ENCODE measurements around the gene SVIL.

The SVIL gene

GRCh38 chr10:29634764-29635625, at the start of gene SVIL:
TSS of gene SVIL (minus strand) at chr10:29634971. CDS start at chr10:29555058, 79,913 bp downstream.
- DNase-seq (ENCODE audit: low spot score) = peak; percentile 73

- DNase-seq (ENCODE audit: low spot score) = no peak
These were observed 47.1 kb upstream of the SVIL start for GRCh38 chr10:29681676-29682448.

- no peak for DNase-seq (ENCODE audit: low spot score)
These were observed 45.3 kb upstream of the SVIL start for GRCh38 chr10:29680091-29680490.

DNA sequence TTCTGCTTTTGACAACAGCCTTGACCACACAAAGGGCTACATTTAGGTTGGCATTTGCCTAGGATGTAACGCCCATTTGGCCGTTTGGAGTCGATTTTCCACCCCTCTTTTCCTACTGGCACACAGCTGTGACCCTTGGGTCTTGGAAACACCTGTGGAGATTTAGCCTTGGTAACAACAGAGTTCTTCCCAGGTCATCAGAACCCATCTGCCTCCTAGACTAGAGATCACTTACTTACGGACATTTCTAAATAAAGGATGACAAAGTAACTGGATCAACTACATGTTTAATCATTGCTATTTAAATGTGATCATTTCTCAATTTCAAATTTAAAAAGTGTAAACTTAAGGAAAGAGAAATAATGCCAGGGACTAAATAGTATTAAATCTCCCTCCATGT, 42.0 kb upstream of the SVIL start:
- no peak for DNase-seq (ENCODE audit: low spot score)

DNA sequence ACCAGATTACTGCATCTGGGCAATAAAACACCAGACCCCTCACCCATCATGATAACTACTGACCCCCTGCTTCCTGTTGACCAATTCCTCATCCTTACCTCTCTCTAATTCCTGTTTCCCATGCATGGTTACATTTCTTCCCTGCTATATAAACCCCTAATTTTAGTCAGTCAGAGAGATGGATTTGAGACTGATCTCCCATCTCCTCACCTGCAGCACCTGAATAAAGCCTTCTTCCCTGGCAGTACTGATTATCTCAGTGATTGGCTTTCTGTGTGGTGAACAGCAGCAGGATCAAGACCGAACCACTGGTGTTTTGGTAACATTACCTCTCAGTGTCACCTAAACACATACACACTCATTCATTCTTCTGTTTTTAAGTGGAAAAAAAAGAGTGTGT, 41.2 kb upstream of the SVIL start:
- no peak for DNase-seq (ENCODE audit: low spot score)

DNA sequence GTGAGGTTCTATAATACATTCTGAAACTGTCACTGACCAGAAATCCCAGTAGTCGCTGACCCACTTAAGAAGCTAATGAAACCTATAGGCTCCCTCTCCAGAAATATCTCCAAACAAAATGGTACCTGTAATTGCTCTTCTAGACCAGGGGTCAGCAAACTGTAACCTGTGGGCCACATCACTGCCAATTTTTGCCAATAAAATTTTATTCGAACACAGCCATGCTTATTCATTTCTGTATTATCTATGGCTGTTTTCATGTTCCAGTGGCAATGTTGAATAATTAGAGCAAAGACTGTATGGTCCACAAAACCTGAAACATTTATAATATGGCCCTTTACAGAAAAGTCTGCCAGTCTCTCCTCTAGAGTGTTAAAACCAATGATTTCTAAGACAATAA, 37.2 kb upstream of the SVIL start:
- no peak for DNase-seq (ENCODE audit: low spot score)

GRCh38 chr10:29671228-29671780, 36.5 kb upstream of the SVIL start:
- DNase-seq (ENCODE audit: low spot score) = no peak

GRCh38 chr10:29670761-29671160, 36.0 kb upstream of the SVIL start:
- DNase-seq (ENCODE audit: low spot score) = no peak

DNA sequence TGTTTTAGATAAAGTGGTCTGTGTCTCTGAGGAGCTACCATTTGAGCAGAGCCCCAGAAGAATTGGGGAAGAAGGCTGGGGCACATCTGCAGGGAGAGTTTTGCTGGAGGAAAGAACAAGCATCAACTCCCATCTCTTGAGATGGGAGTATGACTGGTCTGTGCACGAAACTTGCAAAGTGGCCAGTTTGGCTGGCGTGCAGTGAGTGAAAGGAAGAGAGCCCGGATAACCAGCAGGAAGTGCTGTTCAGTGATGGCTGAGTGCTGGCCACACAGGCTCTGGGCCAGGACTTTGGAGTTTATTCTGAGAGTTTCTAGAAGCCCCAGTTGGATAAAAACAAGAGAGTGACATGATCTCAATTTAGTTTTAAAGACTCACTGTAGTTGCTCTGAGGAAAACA, 34.4 kb upstream of the SVIL start:
- peak; percentile 55 for DNase-seq (ENCODE audit: low spot score)

DNA sequence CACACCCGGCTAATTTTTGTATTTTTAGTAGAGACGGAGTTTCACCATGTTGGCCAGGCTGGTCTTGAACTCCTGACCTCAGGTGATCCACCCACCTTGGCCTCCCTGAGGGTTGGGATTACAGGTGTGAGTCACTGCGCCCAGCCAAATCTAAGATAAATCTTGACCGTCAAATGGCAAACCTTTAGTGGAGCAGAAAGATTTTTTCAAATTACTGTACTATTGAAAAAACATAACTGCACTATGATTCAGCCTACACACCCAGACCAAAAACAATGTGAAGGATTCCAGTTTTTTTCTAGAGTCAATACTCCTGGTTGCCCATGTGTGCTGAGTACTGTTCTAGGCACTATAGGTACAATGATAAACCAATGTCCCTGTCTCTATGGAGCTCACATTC, 33.9 kb upstream of the SVIL start:
- peak; percentile 35 for DNase-seq (ENCODE audit: low spot score)

- no peak for DNase-seq (ENCODE audit: low spot score)
These were observed 32.4 kb upstream of the SVIL start for GRCh38 chr10:29667191-29667590.

- DNase-seq (ENCODE audit: low spot score) = no peak
These were observed 31.4 kb upstream of the SVIL start for GRCh38 chr10:29666201-29666600.

GRCh38 chr10:29663718-29664117, 28.9 kb upstream of the SVIL start:
- DNase-seq (ENCODE audit: low spot score) = no peak

GRCh38 chr10:29658984-29659965, 24.5 kb upstream of the SVIL start:
- peak; percentile 94 for DNase-seq (ENCODE audit: low spot score)

- DNase-seq (ENCODE audit: low spot score) = no peak
These were observed 23.0 kb upstream of the SVIL start for GRCh38 chr10:29657719-29658274.

DNA sequence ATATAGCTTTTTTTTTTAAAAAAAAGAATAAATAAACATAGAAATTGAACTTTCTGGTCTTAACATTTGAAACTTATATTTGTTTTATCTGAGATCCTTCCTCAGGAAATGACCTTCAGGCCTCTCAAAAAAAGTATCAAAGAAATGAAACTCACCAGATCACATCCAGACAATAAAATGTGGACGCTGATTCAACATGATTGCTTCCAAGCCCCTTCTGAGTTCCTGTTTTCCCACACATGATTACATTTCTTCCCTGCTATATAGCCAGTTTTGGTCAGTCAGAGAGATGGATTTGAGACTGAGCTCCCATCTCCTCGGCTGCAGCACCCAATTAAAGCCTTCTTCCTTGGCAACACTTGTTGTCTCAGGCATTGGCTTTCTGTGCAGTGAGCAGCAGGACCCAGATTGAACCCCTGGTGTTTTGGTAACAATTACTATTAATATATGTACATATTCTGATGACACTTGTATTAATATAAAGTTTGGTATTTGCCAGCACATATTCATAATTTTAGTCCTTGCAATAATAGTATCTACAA, 21.8 kb upstream of the SVIL start:
- DNase-seq (ENCODE audit: low spot score) = no peak

DNA sequence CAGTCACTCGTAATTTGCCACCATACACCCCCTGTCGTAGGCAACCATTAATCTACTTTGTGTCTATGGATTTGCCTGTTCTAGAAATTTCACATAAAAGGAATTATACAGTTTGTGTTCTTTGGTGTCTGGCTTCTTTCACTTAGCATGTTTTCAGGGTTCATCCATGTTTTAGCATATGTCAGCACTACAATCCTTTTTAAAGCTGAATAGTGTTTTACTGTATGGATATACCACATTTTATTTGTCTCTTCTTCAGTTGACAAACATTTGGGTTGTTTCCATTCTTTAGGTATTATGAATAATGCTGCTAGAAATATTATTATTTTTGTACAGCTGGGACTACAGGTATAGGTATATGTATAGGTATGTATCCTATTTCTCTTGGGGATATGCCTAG, 17.4 kb upstream of the SVIL start:
- DNase-seq (ENCODE audit: low spot score) = no peak

DNA sequence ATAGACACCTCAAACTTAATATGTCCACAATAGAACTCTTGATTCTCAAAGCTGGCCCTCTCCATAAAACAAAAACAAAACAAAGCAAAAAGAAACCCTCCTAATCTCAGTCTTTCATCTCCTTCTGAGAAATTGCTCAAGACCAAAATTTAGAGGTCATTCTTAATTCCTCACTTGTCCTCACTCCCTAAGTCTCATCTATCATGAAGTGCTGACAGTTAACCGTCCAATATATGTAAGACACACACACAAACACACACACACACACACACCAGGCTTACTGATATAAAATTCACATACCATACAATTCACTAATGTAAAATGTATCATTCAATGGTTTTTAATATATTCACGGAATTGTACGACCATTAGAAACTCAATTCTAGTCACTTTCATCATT, 17.0 kb upstream of the SVIL start:
- no peak for DNase-seq (ENCODE audit: low spot score)

- DNase-seq (ENCODE audit: low spot score) = no peak
These were observed 15.8 kb upstream of the SVIL start for GRCh38 chr10:29650552-29650944.

- DNase-seq (ENCODE audit: low spot score) = peak; percentile 14
These were observed 15.1 kb upstream of the SVIL start for GRCh38 chr10:29649561-29650551.

Data from AG20443 (cell line).